HG03571 (cell line): ENCODE measurements around the gene ZNF311.
"Not testable (repeated sequence)": the region's sequence is repeated elsewhere in the genome, so short reads cannot be mapped to it uniquely, and the experiment has no call there.

Experiments
- ATAC-seq: cut with Tn5 transposase; IDR thresholded peaks from one replicate; pipeline ENCODE4 v1.9.1; 2021; ENCODE audit not compliant: unreplicated experiment

Gene ZNF311

GRCh38 chr6:28983838-28984237 lies 21.3 kb downstream of the ZNF311 start:
- no peak for ATAC-seq

GRCh38 chr6:28982476-28983266 lies 22.4 kb downstream of the ZNF311 start:
- no peak for ATAC-seq

GRCh38 chr6:28981833-28982475 lies 23.2 kb downstream of the ZNF311 start:
- peak; percentile 42 for ATAC-seq

- ATAC-seq = no peak
Measured at GRCh38 chr6:28981431-28981832, 23.7 kb downstream of the ZNF311 start.

- ATAC-seq = no peak
Measured at GRCh38 chr6:28980852-28981430, 24.2 kb downstream of the ZNF311 start.

- ATAC-seq = no peak
Measured at GRCh38 chr6:28980137-28980851, 24.8 kb downstream of the ZNF311 start.

- ATAC-seq = no peak
Measured at GRCh38 chr6:28979679-28980078, 25.4 kb downstream of the ZNF311 start.

GRCh38 chr6:28978959-28979561 lies 26.1 kb downstream of the ZNF311 start:
- no peak for ATAC-seq

- no peak for ATAC-seq
Measured at GRCh38 chr6:28978133-28978491, 27.0 kb downstream of the ZNF311 start.

GRCh38 chr6:28977341-28978132 lies 27.6 kb downstream of the ZNF311 start:
- no peak for ATAC-seq

GRCh38 chr6:28976677-28977076 lies 28.4 kb downstream of the ZNF311 start:
- ATAC-seq = no peak

- ATAC-seq = no peak
Measured at GRCh38 chr6:28974505-28974904, 30.6 kb downstream of the ZNF311 start.

- not testable (repeated sequence) for ATAC-seq
Measured at GRCh38 chr6:28970056-28970455, 35.1 kb downstream of the ZNF311 start.

GRCh38 chr6:28969129-28969528 lies 36.0 kb downstream of the ZNF311 start:
- ATAC-seq = no peak

- no peak for ATAC-seq
Measured at GRCh38 chr6:28968476-28968875, 36.6 kb downstream of the ZNF311 start.

- ATAC-seq = no peak
Measured at GRCh38 chr6:28965706-28966105, 39.4 kb downstream of the ZNF311 start.

- no peak for ATAC-seq
Measured at GRCh38 chr6:28960846-28961500, 44.1 kb downstream of the ZNF311 start.

GRCh38 chr6:28958561-28959243 lies 46.4 kb downstream of the ZNF311 start:
- not testable (repeated sequence) for ATAC-seq

- ATAC-seq = not testable (repeated sequence)
Measured at GRCh38 chr6:28957795-28958314, 47.3 kb downstream of the ZNF311 start.
